GM19467 (cell line): ENCODE results near the gene PTPRD.

Experiments
- ATAC-seq: cut with Tn5 transposase; IDR thresholded peaks from one replicate; pipeline ENCODE4 v1.9.1; 2021; ENCODE audit warnings: mild to moderate bottlenecking, moderate library complexity; ENCODE audit not compliant: unreplicated experiment

Gene PTPRD

DNA sequence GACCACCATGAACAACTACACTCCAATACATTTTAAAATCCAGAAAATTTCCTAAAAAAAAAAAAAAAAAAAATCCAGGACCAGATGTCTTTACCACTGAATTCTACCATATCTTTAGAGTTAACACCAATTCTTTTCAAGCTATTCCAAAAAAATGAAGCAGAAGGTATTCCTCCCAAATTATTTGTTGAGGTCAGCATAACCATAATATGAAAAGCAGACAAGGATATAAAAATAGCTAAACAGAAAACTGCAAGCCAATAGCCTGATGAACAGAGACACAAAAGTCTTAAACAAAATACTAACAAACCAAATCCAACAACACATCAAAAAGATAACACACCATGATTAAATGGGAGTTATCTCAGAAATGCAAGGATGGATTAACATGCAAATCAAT, 695.4 kb downstream of the PTPRD start:
- ATAC-seq = no peak

GRCh38 chr9:9914174-9914573, 698.6 kb downstream of the PTPRD start:
- no peak for ATAC-seq

GRCh38 chr9:9913276-9913832, 699.4 kb downstream of the PTPRD start:
- ATAC-seq = no peak

GRCh38 chr9:9912459-9912858, 700.3 kb downstream of the PTPRD start:
- no peak for ATAC-seq

GRCh38 chr9:9905736-9906135, 707.1 kb downstream of the PTPRD start:
- no peak for ATAC-seq

DNA sequence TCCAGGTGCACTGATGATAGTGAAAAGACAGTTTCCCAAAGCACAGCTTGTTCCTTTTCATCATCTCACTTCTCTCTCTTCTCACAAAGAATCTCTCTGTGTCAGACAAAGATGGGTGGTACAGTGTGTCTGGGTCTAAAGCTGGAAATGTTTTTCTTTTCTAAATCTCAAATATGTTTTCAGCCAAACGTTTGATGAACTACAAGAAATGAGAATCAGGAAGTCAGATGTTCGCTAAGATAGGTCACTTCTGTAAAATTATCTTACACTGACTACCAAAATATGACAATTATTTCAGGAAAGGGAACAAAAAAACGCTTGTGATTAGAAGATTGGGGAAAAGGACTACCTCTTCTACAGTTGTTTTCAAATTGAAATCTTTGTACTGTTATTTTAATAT, 708.8 kb downstream of the PTPRD start:
- ATAC-seq = no peak

DNA sequence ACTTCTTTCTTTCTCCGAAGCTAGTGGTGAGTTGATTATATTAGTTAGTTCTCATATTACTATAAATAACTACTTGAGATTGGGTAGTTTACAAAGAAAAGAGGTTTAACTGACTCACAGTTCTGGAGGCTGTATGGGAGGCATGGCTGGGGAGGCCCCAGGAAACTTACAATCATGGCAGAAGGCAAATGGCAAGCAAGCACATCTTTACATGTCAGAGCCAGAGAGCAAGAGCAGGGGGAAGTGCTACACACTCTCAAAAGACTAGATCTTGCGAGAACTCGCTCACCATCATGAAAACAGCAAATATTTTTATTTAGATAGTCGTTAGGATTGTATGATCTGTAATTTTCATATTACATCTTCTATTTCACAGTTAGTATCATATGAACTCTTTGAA, 711.2 kb downstream of the PTPRD start:
- no peak for ATAC-seq

GRCh38 chr9:9893837-9894236, 719.0 kb downstream of the PTPRD start:
- no peak for ATAC-seq

- no peak for ATAC-seq
Measured at GRCh38 chr9:9892217-9892616, 720.6 kb downstream of the PTPRD start.

GRCh38 chr9:9881692-9882091, 731.1 kb downstream of the PTPRD start:
- ATAC-seq = no peak

- ATAC-seq = no peak
Measured at GRCh38 chr9:9874270-9874669, 738.5 kb downstream of the PTPRD start.

GRCh38 chr9:9862235-9862810, 750.5 kb downstream of the PTPRD start:
- ATAC-seq = no peak

DNA sequence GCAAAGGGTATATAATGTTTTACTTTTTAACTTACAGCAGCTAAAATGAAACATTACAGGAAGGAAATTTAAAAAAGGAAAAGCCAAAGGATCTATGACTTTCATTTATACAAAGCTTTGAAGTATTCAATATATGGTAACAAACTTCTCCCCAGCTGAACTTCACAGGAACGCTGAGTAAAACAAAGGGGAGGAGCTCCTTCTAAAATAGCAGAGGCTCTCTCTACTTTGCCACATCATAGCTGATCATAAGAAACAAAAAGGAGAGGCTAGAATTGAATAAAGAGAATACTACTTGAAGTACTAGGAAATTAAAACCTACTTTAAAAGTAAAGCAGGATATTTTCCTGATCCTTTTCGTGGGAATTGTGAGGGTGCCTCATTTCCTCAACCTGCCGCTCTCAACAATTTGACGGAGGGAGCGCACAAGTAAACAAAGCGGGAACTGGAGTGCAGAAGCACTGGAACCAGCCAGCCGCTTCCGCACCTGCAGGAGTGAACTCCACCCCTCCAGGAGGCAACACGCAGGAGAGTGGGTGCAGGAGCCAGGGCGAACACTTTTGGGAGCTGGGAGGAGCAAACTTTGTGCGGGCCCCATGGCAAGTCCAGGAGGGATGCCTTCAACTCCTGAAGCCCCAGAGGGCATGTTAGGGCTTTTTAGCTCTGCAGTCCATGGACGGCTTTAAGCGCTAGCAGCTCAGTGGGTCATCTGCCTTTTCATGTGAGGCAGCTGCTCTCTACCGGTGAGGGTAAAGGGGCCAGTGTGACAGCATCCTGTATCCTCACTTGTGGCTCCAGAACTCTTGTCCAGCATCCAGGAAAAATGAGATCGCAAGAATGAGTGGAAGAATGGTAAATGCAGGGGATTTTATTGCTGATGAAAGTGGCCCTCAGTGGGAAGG, 757.4 kb downstream of the PTPRD start:
- no peak for ATAC-seq

- ATAC-seq = no peak
Measured at GRCh38 chr9:9847750-9848149, 765.1 kb downstream of the PTPRD start.

DNA sequence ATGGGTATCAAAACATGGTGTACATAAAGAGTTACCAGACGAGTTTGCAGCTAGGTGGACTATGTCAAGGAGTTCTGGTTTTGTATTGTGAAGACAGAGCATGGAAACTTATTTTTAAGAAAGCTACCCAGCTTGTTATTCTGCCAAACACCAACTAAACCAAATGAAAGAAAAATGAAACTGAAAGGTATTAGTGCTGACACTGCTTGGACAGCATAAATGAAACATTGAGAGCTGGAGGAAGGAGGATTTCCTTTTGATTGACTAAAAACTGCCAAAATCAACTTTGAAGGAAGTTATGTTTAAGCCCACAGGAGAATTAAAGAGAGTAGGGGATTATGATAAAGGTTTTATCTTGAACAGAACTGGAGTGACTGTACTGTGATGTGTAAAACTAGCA, 766.2 kb downstream of the PTPRD start:
- peak; percentile 80 for ATAC-seq

GRCh38 chr9:9820436-9820835, 792.4 kb downstream of the PTPRD start:
- ATAC-seq = no peak

- no peak for ATAC-seq
Measured at GRCh38 chr9:9819886-9820285, 792.9 kb downstream of the PTPRD start.

DNA sequence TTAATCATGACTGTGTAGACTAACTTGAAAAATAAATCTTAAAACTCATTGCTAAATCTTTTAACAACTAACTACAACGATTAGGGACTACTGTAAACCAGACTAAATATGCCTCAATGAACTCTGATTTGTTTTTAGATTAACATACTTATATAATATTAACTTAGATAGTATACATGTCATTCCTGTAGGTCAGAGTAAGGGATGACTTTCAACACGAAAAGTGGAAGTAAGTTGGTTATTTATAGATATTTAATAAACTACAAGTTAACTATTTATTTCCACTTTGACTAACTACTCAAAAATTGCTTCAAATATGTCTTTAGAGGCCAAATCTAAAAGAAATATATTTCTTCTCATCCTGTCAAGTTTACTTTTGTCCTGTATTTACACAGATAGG, 795.6 kb downstream of the PTPRD start:
- ATAC-seq = peak; percentile 58

DNA sequence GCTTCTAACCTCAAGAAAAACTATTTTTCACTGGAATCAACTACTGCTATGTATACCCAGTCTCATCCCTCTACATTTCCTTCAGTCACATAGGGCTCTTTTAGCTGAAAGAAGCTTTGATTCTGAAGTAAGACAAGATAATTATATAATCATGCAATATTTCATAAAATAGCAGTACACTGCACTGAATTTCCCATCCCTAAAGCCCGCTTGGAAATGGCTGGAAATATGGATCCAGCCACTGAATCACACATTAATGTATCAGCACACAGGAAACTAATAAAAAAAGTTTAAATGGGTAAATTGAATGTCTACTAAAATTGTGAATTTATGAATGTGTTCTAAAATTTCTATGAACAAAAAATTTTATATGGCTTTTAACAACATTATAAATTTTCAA, 808.7 kb downstream of the PTPRD start:
- no peak for ATAC-seq

- no peak for ATAC-seq
Measured at GRCh38 chr9:9799287-9799686, 813.5 kb downstream of the PTPRD start.

- ATAC-seq = peak; percentile 72
Measured at GRCh38 chr9:9792144-9792857, 820.5 kb downstream of the PTPRD start.

DNA sequence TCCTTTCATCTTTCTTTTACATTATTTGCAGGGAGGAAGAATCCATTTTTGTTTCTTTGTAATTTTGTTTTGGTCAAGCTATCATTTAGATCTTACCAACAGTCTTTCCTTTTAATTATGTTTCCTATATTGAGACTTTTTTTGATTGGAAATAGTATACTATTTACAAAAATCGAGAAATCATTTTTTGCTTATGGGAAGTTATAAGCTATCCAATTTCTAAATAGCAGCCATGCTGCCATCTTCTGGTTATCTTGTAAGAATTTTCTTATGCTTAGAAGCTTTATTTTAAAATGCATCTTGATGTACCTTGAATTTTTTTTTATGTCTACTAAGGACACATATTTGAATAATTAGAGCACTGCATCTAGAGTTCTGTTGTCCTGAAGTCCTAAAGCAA, 821.2 kb downstream of the PTPRD start:
- no peak for ATAC-seq
